K562 (cell line): ENCODE measurements around the gene SCN7A. TPM values are rescaled to one million over a fixed set of nuclear protein-coding genes. Genes with fewer than 3 reads are reported as not detected.

Experiments used
- BRCA1 ChIP-seq, 2 experiments: fragments of 450-650 bp in 1 of 2; sonication (generic) in 1 of 2; formaldehyde crosslinking in 1 of 2; IDR thresholded peaks; 2 replicates each; pipeline versions ENCODE4 v1.5.0 to v1.6.1; 2017 to 2020; ENCODE audit warnings: mild to moderate bottlenecking in 1 of 2, missing genetic modification reagents in 1 of 2
- NELFE ChIP-seq: IDR thresholded peaks from 2 replicates; pipeline ENCODE4 v1.6.1; 2011; ENCODE audit warnings: mild to moderate bottlenecking; ENCODE audit not compliant: insufficient read depth, insufficient read length
- RERE ChIP-seq: sonication (generic); formaldehyde crosslinking; IDR thresholded peaks from 2 replicates; pipeline ENCODE4 v1.8.0; 2023; ENCODE audit warnings: missing genetic modification reagents, mild to moderate bottlenecking, borderline replicate concordance
- ZKSCAN1 ChIP-seq: fragments of 150-350 bp; IDR thresholded peaks from 2 replicates; pipeline ENCODE4 v1.6.1; 2016; ENCODE audit warnings: low read depth, low read length
- ZNF277 ChIP-seq: fragments of 250-450 bp; sonication (Bioruptor Pico); IDR thresholded peaks from 2 replicates; pipeline ENCODE4 v1.8.0; 2022; ENCODE audit warnings: inconsistent platforms, mild to moderate bottlenecking, moderate library complexity, borderline replicate concordance
- polyA plus RNA-seq, 8 experiments: library from polyadenylated mRNA; depleted of rRNA in 4 of 8; stranded (reverse) in 5 of 8; unstranded in 3 of 8; fragments of >200 nt; fragmentation: Nextera tagmentation in 2 of 8; fragmentation: Illumina TruSeq in 1 of 8; extraction: Ambion mirVana in 2 of 8; extraction: Trizol in 1 of 8; gene quantifications; 2 replicates each; pipeline versions ENCODE4 v1.2.1 to v1.2.3, GENCODE V29; 2011 to 2014; ENCODE audit warnings: inconsistent platforms in 1 of 8, missing spikeins in 1 of 8
- total RNA-seq, 7 experiments: library from RNA; depleted of rRNA in 6 of 7; stranded (reverse); fragments of >200 nt in 6 of 7; fragmentation: Illumina TruSeq in 2 of 7; extraction: Trizol in 2 of 7; gene quantifications; 2 replicates each; pipeline versions ENCODE4 v1.2.1 to v1.2.3, GENCODE V29; 2011 to 2021; ENCODE audit warnings: low replicate concordance in 1 of 7

SCN7A gene
- total and polyA plus RNA-seq, 9 of the 15 experiments (the other 6 are each of a cell fraction or from before 2014, with no cell fraction given), result under 0.01 to 0.05 (median 0.03) TPM; not detected in 3

- TF ChIP-seq RERE (CRISPR knock-in tag) (no peak), ZKSCAN1 (no peak), NELFE (no peak), BRCA1 (IDR thresholded peaks at IDR 0.05) (no peak), BRCA1 (CRISPR knock-in tag; IDR thresholded peaks at IDR 0.05) (no peak), ZNF277 (CRISPR knock-in tag) (no peak)
Observed at GRCh38 chr2:166432331-166432730, 61.7 kb downstream of the SCN7A start (continued).
